GM21786 (cell line): ENCODE results near the gene IFT27.

Experiments
- ATAC-seq: cut with Tn5 transposase; IDR thresholded peaks from one replicate; pipeline ENCODE4 v1.9.1; 2021; ENCODE audit not compliant: unreplicated experiment

IFT27 gene

DNA sequence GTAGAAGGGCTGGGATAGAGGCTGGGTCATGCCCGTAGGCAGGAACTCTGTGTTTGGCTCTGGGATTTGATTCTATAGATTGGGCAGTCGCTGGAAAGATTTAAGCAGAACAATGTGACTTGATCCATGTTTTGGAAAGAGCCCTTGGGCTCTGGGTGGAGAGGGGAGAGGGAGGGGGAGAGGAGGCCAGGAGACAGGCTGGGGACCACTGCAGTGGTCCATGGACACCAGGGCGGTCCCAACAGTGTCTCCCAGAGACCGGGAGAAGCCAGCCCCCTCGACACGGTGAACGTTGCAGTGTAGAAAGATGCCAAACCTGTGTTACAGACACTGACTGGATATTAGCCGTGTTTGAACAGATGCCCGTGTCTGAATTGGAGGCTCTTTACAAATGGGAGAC is 21.5 kb upstream of the IFT27 start:
- no peak for ATAC-seq

DNA sequence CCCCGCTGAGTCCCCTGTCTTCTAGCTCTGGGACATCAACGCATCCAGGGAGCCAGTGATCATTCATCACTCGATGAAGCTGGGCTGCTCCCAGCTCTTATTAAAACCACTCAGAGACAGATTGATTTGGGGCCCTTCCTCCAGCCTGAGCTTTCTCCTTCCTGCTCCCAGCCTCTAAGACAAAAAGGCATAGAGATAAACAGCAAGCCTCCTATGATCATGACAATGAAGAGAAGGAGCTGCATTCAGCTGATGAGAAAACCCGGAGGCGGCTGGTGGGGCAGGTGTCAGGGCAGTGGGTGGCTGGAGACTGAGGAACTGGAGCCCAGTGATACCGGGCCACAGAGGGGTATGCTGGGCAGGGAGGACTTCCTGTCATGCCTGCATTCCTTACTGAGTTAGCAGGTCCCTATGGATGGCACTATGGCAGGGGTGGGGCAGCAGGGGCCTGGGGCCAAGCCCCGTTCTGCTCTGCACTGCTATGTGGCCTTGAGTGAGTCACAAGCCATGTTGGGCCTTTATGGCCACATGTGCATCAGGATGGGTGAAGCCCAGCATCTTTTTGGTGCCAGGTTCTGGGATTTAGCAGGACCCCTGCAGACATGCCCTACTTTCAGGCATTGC is 20.7 kb upstream of the IFT27 start:
- no peak for ATAC-seq

DNA sequence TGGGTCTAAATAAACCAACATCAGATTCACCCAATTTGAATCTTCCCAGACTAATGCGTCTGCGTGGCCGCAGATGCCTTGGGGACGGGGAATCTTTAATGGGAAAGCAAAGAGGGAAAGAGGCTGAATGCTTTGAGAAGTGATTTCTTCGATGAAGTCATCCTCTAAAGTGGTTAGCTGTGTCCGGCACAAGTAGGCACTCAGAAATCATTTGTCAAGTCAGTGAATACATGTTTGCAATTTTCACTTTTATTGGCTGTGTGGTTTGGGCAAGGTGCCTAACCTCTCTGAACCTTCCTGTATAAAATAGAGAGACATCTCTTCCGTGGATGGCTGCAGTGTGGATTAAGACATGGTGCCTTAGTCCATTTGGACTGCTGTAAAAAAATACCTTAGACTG is 19.7 kb upstream of the IFT27 start:
- ATAC-seq = no peak

DNA sequence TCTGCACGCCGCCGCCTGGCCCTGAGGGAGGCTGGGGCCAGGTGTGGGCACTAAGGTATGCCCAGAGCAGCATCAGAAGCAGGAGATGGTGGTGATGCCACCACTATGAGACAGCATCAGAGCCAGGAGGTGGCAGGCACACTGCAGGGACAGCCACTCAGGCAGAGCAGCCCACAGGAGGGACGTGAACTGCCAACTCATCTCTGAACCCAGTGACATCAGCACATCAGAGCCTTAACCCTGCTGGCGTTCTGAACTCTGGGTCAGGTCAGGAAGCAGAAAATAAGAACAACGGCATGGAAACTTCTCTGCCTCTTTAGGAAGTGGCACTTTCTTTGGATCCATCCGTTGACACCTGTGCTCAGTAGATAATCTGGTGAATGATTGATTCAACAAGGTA is 14.7 kb upstream of the IFT27 start:
- ATAC-seq = peak; percentile 47

DNA sequence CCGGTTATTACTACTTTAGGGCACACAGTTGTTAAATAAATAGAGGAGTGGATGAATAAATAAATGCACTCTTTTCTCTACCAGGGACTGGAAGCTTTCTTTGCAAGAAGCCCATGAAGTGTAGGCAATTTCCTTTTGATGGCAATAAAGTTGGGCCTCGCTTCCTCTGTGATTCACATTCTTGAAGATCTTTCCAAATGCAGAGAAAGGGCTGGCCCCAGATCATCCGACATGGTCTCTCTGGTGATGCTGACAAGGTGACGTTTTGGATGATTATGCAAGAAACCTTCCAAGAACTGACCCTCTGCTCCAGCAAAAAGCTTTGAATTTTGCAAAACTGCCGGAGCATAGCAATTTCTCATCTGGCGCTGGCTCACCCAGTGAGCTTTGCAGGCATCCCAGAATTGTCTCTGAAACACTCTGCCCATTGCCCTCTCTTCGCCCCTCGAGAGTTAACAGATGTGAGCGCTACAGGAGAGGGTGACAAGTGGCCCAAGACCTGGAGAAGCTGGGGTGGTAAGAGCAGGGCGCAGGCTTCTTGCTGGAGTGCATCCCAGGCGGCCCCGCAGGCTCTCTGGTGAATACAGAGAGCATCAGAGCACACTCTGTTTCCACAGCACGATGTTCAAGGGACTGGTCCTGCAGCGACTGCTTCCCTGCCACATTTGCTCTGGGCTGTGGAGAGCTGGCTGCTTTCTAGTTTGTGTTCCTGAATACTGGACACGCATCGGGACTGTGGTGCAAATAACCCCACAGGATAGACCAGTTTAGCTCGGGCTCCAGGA is 11.5 kb upstream of the IFT27 start:
- ATAC-seq = no peak

DNA sequence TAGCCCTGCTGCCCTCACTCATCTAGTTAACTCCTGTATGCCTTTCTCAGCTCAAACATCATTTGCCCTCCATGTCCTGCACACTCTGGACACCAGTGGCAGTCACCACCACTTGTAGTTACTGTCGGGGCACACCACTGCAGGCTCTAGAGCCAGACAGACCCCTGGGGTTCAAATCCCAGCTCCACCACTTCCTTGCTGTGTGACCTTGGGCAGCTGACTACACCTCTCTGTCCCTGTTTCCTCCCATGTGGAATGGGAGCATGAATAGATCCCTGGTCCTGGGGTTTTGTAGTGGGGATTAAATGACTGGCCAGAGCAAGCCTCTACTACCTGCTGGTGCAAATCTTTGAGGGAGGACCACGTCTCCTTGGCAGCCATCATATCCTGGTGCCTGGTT is 7.8 kb upstream of the IFT27 start:
- ATAC-seq = no peak

DNA sequence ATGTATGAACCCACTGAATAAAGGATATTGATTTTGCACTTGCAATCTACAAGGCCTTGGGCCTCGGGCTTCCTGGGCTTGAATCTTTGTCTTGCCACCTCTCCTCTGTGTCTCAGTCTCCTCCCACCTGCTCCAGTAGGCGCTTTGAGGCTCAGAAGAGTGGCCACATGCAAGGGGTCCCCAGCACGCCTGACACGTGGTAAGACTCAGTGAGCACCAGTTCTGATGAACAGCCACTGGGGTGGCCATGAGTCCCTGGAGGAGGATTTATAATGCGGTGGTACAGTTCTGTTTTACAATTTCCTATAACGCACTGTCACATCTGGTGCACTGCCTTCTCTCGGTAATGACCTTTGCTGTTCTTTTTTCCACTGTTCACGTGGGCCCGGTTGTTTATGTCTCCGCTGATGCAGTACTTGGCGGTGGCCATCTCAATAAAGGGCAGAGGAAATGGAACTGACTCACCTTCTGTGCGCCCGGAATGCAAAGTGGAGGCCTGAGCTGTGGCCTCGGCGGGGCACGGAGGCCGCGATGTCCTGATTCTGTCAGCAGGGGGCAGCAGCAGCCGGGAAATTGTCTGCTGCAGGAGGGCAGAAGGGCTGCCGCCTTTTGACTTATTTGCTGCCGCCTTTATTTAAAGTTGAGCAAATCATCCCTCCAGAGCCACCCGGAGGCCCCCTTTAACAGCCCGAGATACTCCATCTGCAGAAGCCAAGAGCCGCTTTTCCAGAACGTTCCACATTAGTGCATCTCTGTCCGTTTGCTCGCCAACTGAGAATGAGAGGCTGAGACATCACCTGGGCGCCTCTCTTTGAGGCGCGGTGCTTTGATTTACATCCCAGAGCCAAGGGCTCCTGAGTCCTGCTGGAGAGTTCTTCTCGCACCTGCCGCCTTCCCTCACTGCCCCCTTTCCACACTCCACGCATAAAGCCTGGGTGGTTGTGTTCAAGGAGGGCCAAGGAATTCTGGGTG is 6.0 kb upstream of the IFT27 start:
- ATAC-seq = no peak

DNA sequence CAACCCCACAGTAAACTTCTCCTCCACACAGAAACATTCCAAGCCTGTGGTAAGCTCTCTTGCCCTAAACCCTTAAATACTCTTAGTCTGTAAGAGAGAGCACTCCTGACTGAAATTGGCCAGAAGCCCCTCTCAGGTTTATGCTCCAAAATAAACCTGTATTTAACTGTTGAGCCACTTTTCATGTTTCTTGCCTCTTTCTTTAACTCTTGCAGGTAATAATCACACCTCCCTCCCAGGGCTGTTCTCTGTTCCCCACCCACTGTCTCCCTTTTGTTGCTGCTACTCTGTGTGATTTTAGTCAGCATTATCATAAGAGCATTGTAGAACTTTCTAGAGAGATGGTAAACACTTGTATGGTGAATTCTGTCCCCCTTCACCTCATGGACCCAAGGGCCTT is 2.1 kb upstream of the IFT27 start:
- no peak for ATAC-seq

DNA sequence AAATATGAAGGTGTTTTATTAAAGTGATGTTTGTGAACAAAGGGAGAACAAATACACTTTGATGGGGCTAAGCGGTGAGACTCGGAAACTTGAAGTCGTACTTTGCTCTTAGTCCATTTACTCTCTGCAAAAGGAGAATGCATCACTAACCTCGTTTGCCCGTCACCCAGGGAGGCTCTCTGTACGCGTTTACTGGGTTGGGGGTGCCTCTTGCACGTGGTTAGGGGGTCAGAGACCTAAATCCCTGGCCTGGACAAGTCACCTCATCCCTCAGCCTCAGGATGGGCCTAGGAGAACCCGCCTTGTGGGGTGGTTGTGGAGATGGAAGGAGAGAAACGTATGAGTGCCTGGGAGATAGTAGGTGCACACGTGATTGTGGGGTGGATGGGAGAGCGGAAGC is 803 bp upstream of the IFT27 start:
- no peak for ATAC-seq

DNA sequence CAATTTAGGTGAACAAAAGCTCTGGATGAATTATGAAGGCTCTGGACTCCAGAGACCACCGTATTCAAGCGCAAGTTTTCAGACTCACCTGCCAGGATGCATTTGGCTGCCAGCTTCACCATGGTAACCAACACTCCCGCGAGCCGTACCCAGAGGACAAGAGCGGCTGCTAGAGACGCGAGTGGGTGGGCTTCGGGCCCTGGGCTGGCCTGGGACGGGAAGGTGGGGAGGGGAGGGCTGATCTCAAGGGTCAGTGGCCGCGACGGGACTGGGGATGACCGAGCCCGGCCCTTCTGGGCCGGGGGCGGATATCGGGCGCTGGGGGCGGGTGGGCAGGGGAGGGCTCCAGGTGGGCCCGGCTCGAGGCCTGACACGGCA is 344 bp downstream of the IFT27 start:
- peak; percentile 3 for ATAC-seq

DNA sequence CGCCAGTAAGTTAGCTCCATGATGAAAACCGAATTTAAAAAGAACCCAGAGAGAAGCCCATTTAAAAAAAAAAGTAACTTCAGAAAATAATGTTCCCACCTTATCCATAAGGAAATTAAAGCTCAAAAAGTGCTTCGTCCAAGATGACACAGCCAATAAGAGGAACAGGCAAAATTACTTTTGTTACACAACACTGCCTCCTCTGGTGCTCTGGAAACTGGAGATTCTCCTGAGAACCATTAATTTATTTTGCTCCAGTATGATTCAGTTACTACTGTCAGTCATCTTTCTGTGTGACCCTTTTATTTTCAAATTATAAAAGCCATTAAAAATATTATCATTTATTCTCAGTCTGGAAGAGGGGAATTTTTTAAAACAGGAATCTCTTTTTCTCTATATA is 2.0 kb downstream of the IFT27 start:
- no peak for ATAC-seq

DNA sequence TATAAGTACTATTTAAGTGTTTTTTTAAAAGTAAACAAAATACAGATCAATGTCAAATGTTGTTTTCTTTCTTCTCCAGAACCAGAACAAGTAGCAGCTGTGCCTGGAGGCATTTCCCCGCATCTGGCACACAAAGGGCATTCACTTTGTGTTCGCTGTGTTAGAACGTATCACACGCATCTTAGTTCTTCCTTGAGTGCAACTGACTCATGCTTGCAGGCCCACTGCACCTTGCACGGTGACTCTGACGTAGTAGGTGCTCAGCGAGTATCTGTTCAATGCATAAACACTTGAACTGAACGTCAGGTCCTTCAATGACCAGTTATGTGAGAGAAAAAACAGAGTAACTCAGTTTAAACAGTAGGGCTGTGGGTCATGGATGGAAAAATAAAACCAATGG is 3.5 kb downstream of the IFT27 start:
- ATAC-seq = no peak

DNA sequence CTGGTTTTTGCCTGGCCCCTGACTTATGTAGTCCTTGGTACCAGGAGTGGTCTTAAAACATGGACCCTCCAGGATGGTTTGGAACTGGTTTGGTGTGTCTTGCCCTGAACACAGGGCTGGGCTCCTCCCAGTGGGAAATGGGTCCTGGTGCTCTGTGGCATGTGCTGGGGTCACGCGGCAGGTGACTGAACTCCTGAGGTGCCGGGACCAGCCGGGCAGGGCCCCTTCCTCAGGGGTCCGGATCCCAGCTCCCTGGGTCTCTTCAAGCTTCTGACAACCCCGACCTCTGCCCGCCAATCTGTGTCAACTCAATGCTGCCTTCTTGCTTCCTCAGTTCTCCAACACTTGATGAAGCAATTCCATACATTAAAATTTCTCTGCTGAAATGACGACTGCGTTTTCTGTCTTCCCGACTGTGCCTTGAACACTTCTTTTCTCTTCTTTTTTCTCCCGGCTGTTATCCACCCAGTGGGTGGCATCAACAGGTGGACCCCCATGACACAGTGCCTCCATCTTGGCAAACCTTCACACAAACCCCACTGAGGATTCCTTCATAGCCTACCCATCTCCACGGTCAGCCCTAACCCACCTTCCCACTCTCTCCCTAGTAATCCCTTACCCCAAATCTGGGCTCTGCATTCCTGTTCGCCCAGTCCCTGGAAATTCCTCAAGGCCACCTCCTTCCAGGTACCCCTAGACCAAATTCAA is 4.4 kb downstream of the IFT27 start:
- no peak for ATAC-seq

DNA sequence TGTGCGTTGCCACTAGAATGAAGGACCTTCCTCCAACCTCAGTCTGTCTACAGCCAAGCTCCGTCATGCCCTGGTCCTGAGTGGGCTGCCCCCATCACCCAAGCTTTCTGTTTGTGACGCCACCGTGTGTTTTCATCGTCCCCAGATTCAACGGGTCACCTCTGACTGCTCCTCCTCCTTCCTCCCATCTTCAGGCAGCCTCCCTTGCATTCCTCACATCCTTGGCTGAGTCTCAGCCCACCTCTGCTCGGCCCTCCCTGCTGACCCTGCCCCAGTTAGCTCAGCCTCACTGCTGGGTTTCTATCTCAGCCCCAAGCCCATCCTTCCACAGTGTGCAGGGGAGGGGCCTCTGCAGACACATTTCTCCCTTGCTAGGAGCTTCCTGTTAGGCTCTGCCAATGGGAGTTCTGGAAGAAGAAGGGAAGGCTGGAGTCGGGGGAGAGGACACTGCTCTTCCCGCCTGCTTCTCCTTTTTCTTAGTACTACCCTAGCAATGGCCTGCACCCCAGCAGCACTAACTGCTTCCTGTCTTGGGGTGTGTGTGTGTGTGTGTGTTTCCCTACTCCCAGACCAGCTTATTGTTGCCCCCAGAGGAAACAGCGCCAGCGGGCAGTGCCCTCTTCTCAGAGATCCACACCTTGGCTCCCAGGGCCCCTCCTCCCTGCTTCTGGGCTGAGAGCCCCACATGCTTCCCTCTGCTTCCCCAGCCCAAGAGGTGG is 5.2 kb downstream of the IFT27 start:
- ATAC-seq = no peak

DNA sequence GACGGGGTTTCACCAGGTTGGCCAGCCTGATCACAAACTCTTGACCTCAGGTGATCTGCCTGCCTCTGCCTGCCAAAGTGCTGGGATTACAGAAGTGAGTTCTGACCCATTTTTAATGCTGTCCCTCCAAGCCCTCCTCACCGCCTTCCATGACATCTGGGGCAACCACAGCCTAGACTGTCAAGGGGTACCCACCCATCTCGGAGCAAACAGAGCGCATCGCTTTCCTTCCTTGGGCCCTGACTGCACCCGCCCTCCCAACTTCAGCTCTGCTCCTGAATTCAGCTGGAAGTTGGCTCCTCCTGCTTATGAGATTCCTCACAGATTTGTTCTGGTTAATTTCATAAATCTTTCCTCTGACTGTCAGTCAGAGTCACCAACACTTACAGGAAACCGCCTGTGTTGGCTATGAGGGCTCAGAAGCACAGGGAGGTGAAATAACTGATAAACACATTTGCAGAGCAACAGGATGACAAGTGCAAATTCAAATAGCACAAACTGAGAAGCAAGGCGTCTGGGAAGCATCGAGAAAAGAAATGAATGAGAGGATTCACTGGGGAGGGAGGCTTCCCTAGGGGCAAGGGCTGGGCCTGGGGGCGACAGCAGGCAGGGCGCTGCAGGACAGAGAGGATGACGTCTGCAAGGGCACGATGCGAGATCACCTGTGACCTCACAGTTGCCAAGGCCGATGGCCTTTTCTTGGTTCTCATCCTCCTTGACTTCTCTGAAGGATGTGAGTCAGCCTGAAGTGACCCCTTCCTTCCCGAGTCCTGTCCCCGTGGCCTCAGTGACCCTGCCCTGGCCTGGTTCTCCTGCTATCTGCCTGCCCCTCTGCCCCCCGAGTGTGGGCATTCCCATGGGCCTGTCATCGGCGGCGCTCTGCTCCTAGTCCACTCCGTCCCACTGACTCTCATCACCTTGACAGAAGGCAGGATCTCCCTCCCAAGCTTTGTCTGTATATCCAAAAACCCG is 6.1 kb downstream of the IFT27 start:
- ATAC-seq = no peak

DNA sequence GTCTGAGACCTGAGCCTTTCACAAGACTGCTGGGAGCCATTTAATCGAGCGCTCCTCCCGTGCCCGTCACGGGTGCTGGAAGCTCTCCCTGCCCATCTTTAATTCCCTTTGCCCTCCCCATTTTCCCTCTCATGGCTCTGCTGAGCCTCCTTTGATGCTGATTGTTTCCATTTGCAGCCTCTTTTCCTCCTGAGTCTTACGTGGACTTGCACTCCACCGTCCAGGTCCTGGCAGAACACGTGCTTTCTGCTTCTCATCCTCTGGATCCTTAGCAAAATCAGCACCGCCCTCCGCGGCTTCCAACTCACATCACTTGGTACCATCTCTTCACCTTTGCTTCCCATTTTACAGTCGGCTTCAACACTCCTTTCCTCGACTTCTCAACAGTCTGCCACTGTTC is 7.3 kb downstream of the IFT27 start:
- ATAC-seq = no peak

DNA sequence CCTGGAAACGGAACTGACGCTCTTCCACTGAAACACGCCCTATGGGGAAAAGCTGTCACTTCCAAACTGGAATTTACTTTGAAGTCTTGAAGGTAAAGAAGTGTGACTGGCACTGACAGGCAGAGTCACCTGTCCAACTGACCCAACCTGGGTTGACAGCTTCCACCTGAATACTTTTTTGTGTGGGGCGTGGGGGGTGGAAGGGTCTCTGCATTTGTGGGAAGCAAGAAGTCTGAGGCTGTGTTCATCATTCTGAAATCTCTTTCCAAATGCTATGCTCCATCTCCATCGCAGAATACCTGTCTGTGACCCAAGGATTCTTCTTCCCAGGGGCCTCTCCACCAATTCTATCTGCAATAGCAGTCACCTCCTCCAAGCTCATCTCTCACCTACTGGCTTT is 7.8 kb downstream of the IFT27 start:
- ATAC-seq = no peak

DNA sequence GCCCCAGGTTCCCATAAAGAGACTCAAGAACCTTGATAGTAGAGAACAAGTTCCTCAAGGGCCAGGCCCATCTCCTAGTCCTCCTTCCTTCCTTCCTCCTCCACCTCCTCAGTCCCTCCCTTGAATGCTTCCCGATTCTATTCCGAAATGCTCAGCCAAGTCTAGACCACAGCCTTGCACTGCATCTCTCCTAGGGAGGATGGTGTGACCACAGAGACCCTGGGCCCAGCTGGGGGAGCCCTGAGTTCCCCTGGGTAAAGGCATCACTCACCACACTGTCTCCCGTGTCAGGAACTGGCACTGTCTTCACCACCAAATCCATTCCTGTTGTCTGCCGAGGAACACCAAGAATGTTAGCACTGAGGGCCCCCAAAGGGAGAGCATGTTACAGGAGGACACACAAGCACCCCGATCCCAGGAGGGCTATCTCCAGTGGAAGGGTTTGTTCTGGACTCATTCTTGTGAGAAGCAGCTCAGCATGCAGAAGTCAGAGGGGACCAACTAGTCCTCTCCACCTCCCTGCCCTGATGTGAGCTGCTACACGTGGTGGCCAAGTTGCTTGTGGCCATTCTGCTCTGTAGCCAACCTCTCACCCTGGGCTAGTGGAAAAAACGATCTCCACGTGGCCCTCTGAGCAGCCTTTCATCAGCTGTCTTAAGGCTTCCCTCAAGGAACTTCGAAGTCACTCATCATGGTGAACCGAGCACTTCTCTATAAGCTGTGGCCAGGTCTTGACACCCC is 8.7 kb downstream of the IFT27 start:
- no peak for ATAC-seq
